SJSA1 (cell line): ENCODE data around the gene AGMO. TPM values are rescaled to one million over a fixed set of nuclear protein-coding genes. Genes with fewer than 3 reads are reported as not detected.
"Not testable (repeated sequence)": the region's sequence is repeated elsewhere in the genome, so short reads cannot be mapped to it uniquely, and the experiment has no call there.

ENCODE experiments used
- DNase-seq, 2 experiments: peaks; one replicate each; pipeline ENCODE4 v3.0.0-alpha.2; 2015 to 2020; ENCODE audit warnings: low spot score in 2 of 2, low read depth in 1 of 2
- H3K27ac ChIP-seq: fragments of 250-450 bp; sonication (Bioruptor Pico); 2 replicates; pipeline ENCODE4 v1.5.1; 2020; ENCODE audit warnings: mild to moderate bottlenecking, moderate library complexity
- H3K27me3 ChIP-seq: fragments of 250-450 bp; sonication (Bioruptor Pico); replicated peaks from 2 replicates; pipeline ENCODE4 v1.5.1; 2020; ENCODE audit warnings: mild to moderate bottlenecking, moderate library complexity
- H3K36me3 ChIP-seq: fragments of 250-450 bp; sonication (Bioruptor Pico); 2 replicates; pipeline ENCODE4 v1.5.1; 2020; ENCODE audit warnings: mild to moderate bottlenecking
- H3K4me1 ChIP-seq: fragments of 250-450 bp; sonication (Bioruptor Pico); replicated peaks from 2 replicates; pipeline ENCODE4 v1.6.1; 2021; ENCODE audit warnings: mild to moderate bottlenecking
- H3K4me3 ChIP-seq: fragments of 250-450 bp; sonication (Bioruptor Pico); 2 replicates; pipeline ENCODE4 v1.5.1; 2020; ENCODE audit warnings: mild to moderate bottlenecking
- H3K9me3 ChIP-seq: fragments of 250-450 bp; sonication (Bioruptor Pico); replicated peaks from 2 replicates; pipeline ENCODE4 v1.5.1; 2020; ENCODE audit warnings: mild to moderate bottlenecking
- total RNA-seq: library from RNA; depleted of rRNA; stranded (reverse); fragments of >200 nt; shearing (Covaris generic); gene quantifications from 2 replicates; pipeline ENCODE4 v1.2.3, GENCODE V29; 2014

Gene AGMO
- total RNA-seq, 1 experiment from 2014 or later = not detected

GRCh38 chr7:15314922-15315321 is 246.9 kb downstream of the AGMO start:
- H3K27ac ChIP-seq = no peak overlapping the region
- no peak overlapping the region for H3K4me3 ChIP-seq
- no peaks in the 10 kb centered on the region for H3K36me3 ChIP-seq
- no peak for DNase-seq
- no peaks in the 10 kb centered on the region for H3K27me3 ChIP-seq
- H3K4me1 ChIP-seq = no peaks in the 10 kb centered on the region
- no peaks in the 10 kb centered on the region for H3K9me3 ChIP-seq

GRCh38 chr7:15313361-15313760 is 248.5 kb downstream of the AGMO start:
- Histone ChIP-seq H3K9me3 (no peaks in the 10 kb centered on the region), H3K36me3 (no peaks in the 10 kb centered on the region), H3K27me3 (no peaks in the 10 kb centered on the region), H3K27ac (no peak overlapping the region), H3K4me3 (no peak overlapping the region), H3K4me1 (no peaks in the 10 kb centered on the region)
- no peak for DNase-seq

GRCh38 chr7:15309872-15310271 is 251.9 kb downstream of the AGMO start:
- Histone ChIP-seq H3K27me3 (peaks cover 3% of the 10 kb centered on the region; the same call in 1 of the 2 replicates), H3K4me3 (no peak overlapping the region), H3K36me3 (no peaks in the 10 kb centered on the region), H3K9me3 (no peaks in the 10 kb centered on the region), H3K4me1 (no peaks in the 10 kb centered on the region), H3K27ac (no peak overlapping the region)
- DNase-seq = no peak

- no peak for DNase-seq
- Histone ChIP-seq H3K36me3 (no peaks in the 10 kb centered on the region), H3K4me3 (no peak overlapping the region), H3K27ac (no peak overlapping the region), H3K9me3 (no peaks in the 10 kb centered on the region), H3K4me1 (no peaks in the 10 kb centered on the region), H3K27me3 (peaks cover 3% of the 10 kb centered on the region; the same call in 1 of the 2 replicates)
Measured at GRCh38 chr7:15308821-15309220, 253.0 kb downstream of the AGMO start.

GRCh38 chr7:15306296-15306695 is 255.5 kb downstream of the AGMO start:
- peaks cover 6% of the 10 kb centered on the region; the same call in 1 of the 2 replicates for H3K27me3 ChIP-seq
- no peaks in the 10 kb centered on the region for H3K9me3 ChIP-seq
- H3K36me3 ChIP-seq = no peaks in the 10 kb centered on the region
- no peak for DNase-seq
- no peak overlapping the region for H3K4me3 ChIP-seq
- no peaks in the 10 kb centered on the region for H3K4me1 ChIP-seq
- H3K27ac ChIP-seq = no peak overlapping the region

GRCh38 chr7:15305002-15305600 is 256.7 kb downstream of the AGMO start:
- Histone ChIP-seq H3K27ac (no peak overlapping the region), H3K4me3 (no peak overlapping the region), H3K4me1 (no peaks in the 10 kb centered on the region), H3K36me3 (no peaks in the 10 kb centered on the region), H3K9me3 (no peaks in the 10 kb centered on the region), H3K27me3 (peaks cover 6% of the 10 kb centered on the region; the same call in 1 of the 2 replicates)
- peak in 1 of 2 experiments; percentile 6 for DNase-seq

GRCh38 chr7:15303357-15303756 is 258.5 kb downstream of the AGMO start:
- no peak overlapping the region for H3K4me3 ChIP-seq
- H3K9me3 ChIP-seq = no peaks in the 10 kb centered on the region
- H3K27ac ChIP-seq = no peak overlapping the region
- peaks cover 6% of the 10 kb centered on the region; the same call in 1 of the 2 replicates for H3K27me3 ChIP-seq
- H3K4me1 ChIP-seq = no peaks in the 10 kb centered on the region
- no peak for DNase-seq
- no peaks in the 10 kb centered on the region for H3K36me3 ChIP-seq

- DNase-seq, H3K4me1 ChIP-seq, H3K27ac ChIP-seq, H3K4me3 ChIP-seq, H3K27me3 ChIP-seq, H3K36me3 ChIP-seq, H3K9me3 ChIP-seq: not testable (repeated sequence)
Measured at GRCh38 chr7:15300986-15301385, 260.8 kb downstream of the AGMO start.

GRCh38 chr7:15292138-15292537 is 269.7 kb downstream of the AGMO start:
- Histone ChIP-seq H3K4me1 (no peaks in the 10 kb centered on the region), H3K9me3 (no peaks in the 10 kb centered on the region), H3K4me3 (no peak overlapping the region), H3K27ac (no peak overlapping the region), H3K27me3 (no peaks in the 10 kb centered on the region), H3K36me3 (no peaks in the 10 kb centered on the region)
- DNase-seq = no peak

GRCh38 chr7:15291699-15292098 is 270.1 kb downstream of the AGMO start:
- no peak overlapping the region for H3K27ac ChIP-seq
- H3K4me1 ChIP-seq = no peaks in the 10 kb centered on the region
- H3K9me3 ChIP-seq = no peaks in the 10 kb centered on the region
- no peaks in the 10 kb centered on the region for H3K27me3 ChIP-seq
- H3K36me3 ChIP-seq = no peaks in the 10 kb centered on the region
- DNase-seq = no peak
- no peak overlapping the region for H3K4me3 ChIP-seq

- Histone ChIP-seq H3K9me3 (no peaks in the 10 kb centered on the region), H3K27ac (no peak overlapping the region), H3K36me3 (no peaks in the 10 kb centered on the region), H3K27me3 (no peaks in the 10 kb centered on the region), H3K4me3 (no peak overlapping the region), H3K4me1 (no peaks in the 10 kb centered on the region)
- DNase-seq = no peak
Measured at GRCh38 chr7:15288741-15289140, 273.1 kb downstream of the AGMO start.

- no peaks in the 10 kb centered on the region for H3K36me3 ChIP-seq
- no peaks in the 10 kb centered on the region for H3K9me3 ChIP-seq
- no peak for DNase-seq
- no peak overlapping the region for H3K27ac ChIP-seq
- no peak overlapping the region for H3K4me3 ChIP-seq
- H3K4me1 ChIP-seq = no peaks in the 10 kb centered on the region
- no peaks in the 10 kb centered on the region for H3K27me3 ChIP-seq
Measured at GRCh38 chr7:15284396-15284795, 277.4 kb downstream of the AGMO start.

GRCh38 chr7:15280078-15280733 is 281.6 kb downstream of the AGMO start:
- Histone ChIP-seq H3K4me3 (no peak overlapping the region), H3K9me3 (no peaks in the 10 kb centered on the region; the same call in 1 of the 2 replicates), H3K27me3 (no peaks in the 10 kb centered on the region), H3K4me1 (no peaks in the 10 kb centered on the region), H3K36me3 (no peaks in the 10 kb centered on the region), H3K27ac (no peak overlapping the region)
- no peak for DNase-seq

GRCh38 chr7:15279640-15280039 is 282.2 kb downstream of the AGMO start:
- DNase-seq = no peak
- no peaks in the 10 kb centered on the region for H3K27me3 ChIP-seq
- H3K4me1 ChIP-seq = no peaks in the 10 kb centered on the region
- no peak overlapping the region for H3K4me3 ChIP-seq
- H3K27ac ChIP-seq = no peak overlapping the region
- no peaks in the 10 kb centered on the region; the same call in 1 of the 2 replicates for H3K9me3 ChIP-seq
- H3K36me3 ChIP-seq = no peaks in the 10 kb centered on the region
